Lower leg skin (tissue), 4 donors: ENCODE measurements around the gene DDX51. TPM values are rescaled to one million over a fixed set of nuclear protein-coding genes. Genes with fewer than 3 reads are reported as not detected.

Source experiments
- DNase-seq, 2 donors: peaks; one replicate each; pipeline ENCODE4 v3.0.0-alpha.2; 2019; ENCODE audit warnings: low spot score in 2 of 2
- H3K4me3 ChIP-seq: fragments of 200-600 bp; sonication (generic); 2 replicates; pipeline ENCODE4 v1.5.1; 2017; ENCODE audit warnings: mild to moderate bottlenecking, low read depth; ENCODE audit not compliant: poor library complexity, severe bottlenecking
- POLR2A ChIP-seq, 2 donors: fragments of 450-650 bp; IDR thresholded peaks; one replicate each; pipeline ENCODE4 v1.6.1; 2016 to 2017; ENCODE audit warnings: antibody characterized with exemption in 2 of 2, mild to moderate bottlenecking in 1 of 2, moderate library complexity in 1 of 2
- WGBS, 2 donors: methylation state at CpG; one replicate each; pipeline ENCODE4 v1.1.5; 2018; 5-methylcytosine and 5-hydroxymethylcytosine counted together
- intact Hi-C: fragments of 100-400 bp; cut with DNase I; formaldehyde crosslinking; loops from one replicate; pipeline ENCODE4 v1.15.0; 2023; ENCODE audit warnings: low total_unique reads
- total RNA-seq, 4 donors: library from RNA; depleted of rRNA; stranded (reverse); fragments of >200 nt; gene quantifications; one replicate each; pipeline ENCODE4 v1.1.0, GENCODE V29; 2016
- TF ChIP-seq, protein P1 (sequence below), 3 donors: fragments of 450-650 bp; IDR thresholded peaks; one replicate each; pipeline ENCODE4 v1.5.1; 2016; ENCODE audit warnings: antibody characterized with exemption in 3 of 3, mild to moderate bottlenecking in 3 of 3, moderate library complexity in 2 of 3

Gene DDX51
- total RNA-seq, 4 donors from 2014 or later: 11.1 to 31.8 (median 19.2) TPM

DNA sequence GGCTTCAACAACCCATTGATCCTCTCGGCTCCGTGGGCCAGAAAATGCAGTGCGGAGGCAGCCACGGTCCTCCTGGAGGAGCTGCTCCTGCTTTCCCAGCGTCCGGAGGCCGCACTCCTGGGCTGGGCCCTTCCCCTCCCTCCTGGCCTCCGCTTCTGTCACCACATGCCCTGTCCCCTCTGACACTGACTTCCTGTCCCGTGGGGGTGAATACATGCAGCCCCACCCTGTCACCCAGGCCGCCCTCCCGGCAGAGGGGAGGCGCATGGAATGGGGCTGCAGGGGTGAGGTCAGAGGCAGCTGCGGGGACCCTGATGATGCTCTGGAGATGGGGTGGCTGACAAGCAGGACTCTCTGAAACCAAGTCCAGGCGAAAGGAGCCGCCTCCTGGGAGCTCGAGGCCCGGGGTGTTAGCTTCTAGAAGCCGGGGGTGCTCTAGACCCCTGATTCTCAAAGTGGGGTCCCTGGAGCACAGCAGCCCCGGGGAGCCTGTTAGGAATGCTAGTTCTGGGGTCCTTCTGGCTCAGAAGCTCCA, 32.3 kb upstream of the DDX51 start:
- 60 to 61% methylated on average over 18 to 19 of the region's 19 CpGs for WGBS, 2 donors
- TF ChIP-seq, protein P1, sequence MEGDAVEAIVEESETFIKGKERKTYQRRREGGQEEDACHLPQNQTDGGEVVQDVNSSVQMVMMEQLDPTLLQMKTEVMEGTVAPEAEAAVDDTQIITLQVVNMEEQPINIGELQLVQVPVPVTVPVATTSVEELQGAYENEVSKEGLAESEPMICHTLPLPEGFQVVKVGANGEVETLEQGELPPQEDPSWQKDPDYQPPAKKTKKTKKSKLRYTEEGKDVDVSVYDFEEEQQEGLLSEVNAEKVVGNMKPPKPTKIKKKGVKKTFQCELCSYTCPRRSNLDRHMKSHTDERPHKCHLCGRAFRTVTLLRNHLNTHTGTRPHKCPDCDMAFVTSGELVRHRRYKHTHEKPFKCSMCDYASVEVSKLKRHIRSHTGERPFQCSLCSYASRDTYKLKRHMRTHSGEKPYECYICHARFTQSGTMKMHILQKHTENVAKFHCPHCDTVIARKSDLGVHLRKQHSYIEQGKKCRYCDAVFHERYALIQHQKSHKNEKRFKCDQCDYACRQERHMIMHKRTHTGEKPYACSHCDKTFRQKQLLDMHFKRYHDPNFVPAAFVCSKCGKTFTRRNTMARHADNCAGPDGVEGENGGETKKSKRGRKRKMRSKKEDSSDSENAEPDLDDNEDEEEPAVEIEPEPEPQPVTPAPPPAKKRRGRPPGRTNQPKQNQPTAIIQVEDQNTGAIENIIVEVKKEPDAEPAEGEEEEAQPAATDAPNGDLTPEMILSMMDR (IDR thresholded peaks at IDR 0.05): no peak
- no peak for TF ChIP-seq POLR2A (IDR thresholded peaks at IDR 0.05)
- intact Hi-C loops: no loop called here
- no peak for DNase-seq
- H3K4me3 ChIP-seq: no peak overlapping the region

- no peak for TF ChIP-seq POLR2A (IDR thresholded peaks at IDR 0.05)
- intact Hi-C loops: no loop called here
- DNase-seq: no peak
- WGBS, 2 donors: 48 to 51% methylated on average over 25 to 34 of the region's 35 CpGs
- H3K4me3 ChIP-seq: no peak overlapping the region
Observed at GRCh38 chr12:132175496-132176384, 31.6 kb upstream of the DDX51 start.

GRCh38 chr12:132174839-132175490, 30.8 kb upstream of the DDX51 start:
- 47 to 59% methylated on average over 25 of the region's 25 CpGs for WGBS, 2 donors
- TF ChIP-seq, protein P1 (IDR thresholded peaks at IDR 0.05): no peak
- TF ChIP-seq POLR2A (IDR thresholded peaks at IDR 0.05): no peak
- H3K4me3 ChIP-seq: no peak overlapping the region
- no peak for DNase-seq
- intact Hi-C loops: no loop called here

GRCh38 chr12:132174015-132174838, 30.1 kb upstream of the DDX51 start:
- 75 to 78% methylated on average over 21 to 29 of the region's 30 CpGs for WGBS, 2 donors
- intact Hi-C loops: no loop called here
- TF ChIP-seq, protein P1 (IDR thresholded peaks at IDR 0.05): no peak
- TF ChIP-seq POLR2A (IDR thresholded peaks at IDR 0.05): no peak
- H3K4me3 ChIP-seq: no peak overlapping the region
- no peak for DNase-seq

- intact Hi-C loops: no loop called here
- TF ChIP-seq POLR2A (IDR thresholded peaks at IDR 0.05): no peak
- TF ChIP-seq, protein P1 (IDR thresholded peaks at IDR 0.05): no peak
- H3K4me3 ChIP-seq: no peak overlapping the region
- WGBS, 2 donors: 63 to 68% methylated on average over 35 of the region's 35 CpGs
- no peak for DNase-seq
Observed at GRCh38 chr12:132173135-132174014, 29.3 kb upstream of the DDX51 start.
